Astrocyte of the spinal cord (primary cell): ENCODE measurements around the gene PDXDC1.
"Not testable (repeated sequence)": the region's sequence is repeated elsewhere in the genome, so short reads cannot be mapped to it uniquely, and the experiment has no call there.

Source experiments
- DNase-seq: peaks from one replicate; pipeline ENCODE4 v3.0.0; 2011; ENCODE audit warnings: low read depth, low spot score
- H3K4me3 ChIP-seq: 2 replicates; pipeline ENCODE4 v1.5.1; 2011; ENCODE audit warnings: low read depth, mild to moderate bottlenecking, low read length, moderate library complexity
- CTCF ChIP-seq: IDR thresholded peaks from 2 replicates; pipeline ENCODE4 v1.5.1; 2012; ENCODE audit warnings: low read depth, mild to moderate bottlenecking, low read length, inconsistent platforms
- in situ Hi-C: cut with HindIII; loops from 2 replicates; pipeline ENCODE4 v1.10.0; 2017; ENCODE audit warnings: low sequenced_read_pairs

PDXDC1 gene

GRCh38 chr16:15071916-15072769, 97.3 kb downstream of the PDXDC1 start:
- H3K4me3 ChIP-seq, DNase-seq, in situ Hi-C loops: not testable (repeated sequence)
- peak; percentile 31 for TF ChIP-seq CTCF

GRCh38 chr16:15073101-15073500, 98.3 kb downstream of the PDXDC1 start:
- no peak for DNase-seq
- in situ Hi-C loops, result no loop called here
- TF ChIP-seq CTCF, result no peak
- H3K4me3 ChIP-seq, result no peak overlapping the region

- DNase-seq, in situ Hi-C loops: not testable (repeated sequence)
These were observed 101.3 kb downstream of the PDXDC1 start for GRCh38 chr16:15076161-15076560.

GRCh38 chr16:15080883-15081282, 106.1 kb downstream of the PDXDC1 start:
- in situ Hi-C loops, DNase-seq, H3K4me3 ChIP-seq: not testable (repeated sequence)

More at GRCh38 chr16:15076161-15076560, 101.3 kb downstream of the PDXDC1 start:
- H3K4me3 ChIP-seq, result not testable (repeated sequence)

- H3K4me3 ChIP-seq, in situ Hi-C loops, DNase-seq: not testable (repeated sequence)
These were observed 108.0 kb downstream of the PDXDC1 start for GRCh38 chr16:15082788-15083187.

GRCh38 chr16:15090663-15091269, 115.9 kb downstream of the PDXDC1 start:
- in situ Hi-C loops, DNase-seq, H3K4me3 ChIP-seq: not testable (repeated sequence)

- in situ Hi-C loops, DNase-seq: not testable (repeated sequence)
- H3K4me3 ChIP-seq, result peak overlapping the region; percentile 80
These were observed 118.7 kb downstream of the PDXDC1 start for GRCh38 chr16:15093571-15093954.

- in situ Hi-C loops, result not testable (repeated sequence)
- H3K4me3 ChIP-seq, result peak within 1 kb of the TSS; percentile 80
- peak; percentile 95 for DNase-seq
These were observed 119.4 kb downstream of the PDXDC1 start, which contains the start of gene RRN3 for GRCh38 chr16:15093955-15094827. TSS of gene RRN3 (minus strand) at chr16:15094272. CDS start at chr16:15094233, 39 bp downstream.

GRCh38 chr16:15096583-15096972, 121.8 kb downstream of the PDXDC1 start:
- DNase-seq, H3K4me3 ChIP-seq, in situ Hi-C loops: not testable (repeated sequence)

GRCh38 chr16:15099366-15099909, 124.6 kb downstream of the PDXDC1 start:
- in situ Hi-C loops, DNase-seq, H3K4me3 ChIP-seq: not testable (repeated sequence)

- in situ Hi-C loops, H3K4me3 ChIP-seq, DNase-seq: not testable (repeated sequence)
These were observed 125.7 kb downstream of the PDXDC1 start for GRCh38 chr16:15100372-15100987.

GRCh38 chr16:15127641-15128425, 153.0 kb downstream of the PDXDC1 start:
- H3K4me3 ChIP-seq, DNase-seq, in situ Hi-C loops: not testable (repeated sequence)

GRCh38 chr16:15130256-15130932, 155.6 kb downstream of the PDXDC1 start:
- H3K4me3 ChIP-seq, in situ Hi-C loops, DNase-seq: not testable (repeated sequence)
